ENCODE data around the gene ZNF511.

Gene ZNF511

GRCh38 chr10:133302230-133302629 lies 6.5 kb upstream of the ZNF511 start:
- DNase-seq (ENCODE audit: extremely low read depth, low read depth), result no peak
- TF ChIP-seq CTCF (IDR thresholded peaks at IDR 0.05; ENCODE audit: low read depth, low read length, missing control alignments), result no peak
- no peak overlapping the region for H3K4me3 ChIP-seq (replicated peaks; ENCODE audit: low read depth, low read length)

- DNase-seq (ENCODE audit: extremely low read depth, low read depth), result no peak
- no peak for TF ChIP-seq CTCF (IDR thresholded peaks at IDR 0.05; ENCODE audit: low read depth, low read length, missing control alignments)
- H3K4me3 ChIP-seq (replicated peaks; ENCODE audit: low read depth, low read length), result no peak overlapping the region
Measured at GRCh38 chr10:133303206-133303605, 5.5 kb upstream of the ZNF511 start.

- no peak overlapping the region for H3K4me3 ChIP-seq (replicated peaks; ENCODE audit: low read depth, low read length)
- no peak for DNase-seq (ENCODE audit: extremely low read depth, low read depth)
- TF ChIP-seq CTCF (IDR thresholded peaks at IDR 0.05; ENCODE audit: low read depth, low read length, missing control alignments), result no peak
Measured at GRCh38 chr10:133306097-133306476, 2.6 kb upstream of the ZNF511 start.

GRCh38 chr10:133306941-133307379 lies 1.8 kb upstream of the ZNF511 start:
- H3K4me3 ChIP-seq (replicated peaks; ENCODE audit: low read depth, low read length), result peak overlapping the region; percentile 94
- TF ChIP-seq CTCF (IDR thresholded peaks at IDR 0.05; ENCODE audit: low read depth, low read length, missing control alignments), result no peak
- DNase-seq (ENCODE audit: extremely low read depth, low read depth), result no peak

- H3K4me3 ChIP-seq (replicated peaks; ENCODE audit: low read depth, low read length), result peak overlapping the region; percentile 94
- DNase-seq (ENCODE audit: extremely low read depth, low read depth), result no peak
- peak; percentile 84 for TF ChIP-seq CTCF (IDR thresholded peaks at IDR 0.05; ENCODE audit: low read depth, low read length, missing control alignments)
Measured at GRCh38 chr10:133307776-133308420, 816 bp upstream of the ZNF511 start.

- DNase-seq (ENCODE audit: extremely low read depth, low read depth), result no peak
- no peak for TF ChIP-seq CTCF (IDR thresholded peaks at IDR 0.05; ENCODE audit: low read depth, low read length, missing control alignments)
- H3K4me3 ChIP-seq (replicated peaks; ENCODE audit: low read depth, low read length), result peak overlapping the region; percentile 94
Measured at GRCh38 chr10:133309100-133309719, 496 bp downstream of the ZNF511 start.

Measured in HFF-Myc (cell line).